ENCODE measurements around the gene SCNN1G. TPM values are rescaled to one million over a fixed set of nuclear protein-coding genes. Genes with fewer than 3 reads are reported as not detected.

Gene SCNN1G
- total and polyA plus RNA-seq, 2 of the 4 experiments (the other 2 are of a cell fraction) = not detected

DNA sequence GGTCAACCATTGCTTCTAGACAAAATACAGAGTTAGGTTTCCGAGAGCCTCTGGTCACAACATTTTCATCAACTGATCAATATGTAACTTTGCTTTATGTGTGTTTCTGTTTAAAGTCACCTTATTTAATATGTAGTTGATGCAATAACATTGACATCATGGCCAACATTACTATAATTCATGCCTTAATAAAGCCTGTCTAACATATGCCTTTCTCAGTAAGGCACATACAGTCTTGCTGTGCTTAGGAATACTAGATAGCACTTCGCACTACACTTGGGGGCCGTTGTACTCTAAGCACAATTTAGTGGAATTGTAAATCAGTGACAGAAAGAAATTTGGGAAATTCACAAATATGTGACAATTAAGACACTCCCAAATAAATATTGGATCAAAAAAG is 9.6 kb upstream of the SCNN1G start:
- no peak overlapping the region for H3K9ac ChIP-seq (ENCODE audit: low read depth, low read length)
- no peaks in the 10 kb centered on the region for H3K4me1 ChIP-seq (ENCODE audit: control insufficient read depth, insufficient read depth, low read length)
- H2AK9ac ChIP-seq (replicated peaks; ENCODE audit: low read depth, low read length, poor library complexity) = no peak overlapping the region
- DNase-seq (no peak), ATAC-seq (ENCODE audit: low read depth) (no peak)
- CTCF ChIA-PET = no interaction called here
- H3K27ac ChIP-seq (ENCODE audit: insufficient read depth, low read length) = no peak overlapping the region
- H3K4me3 ChIP-seq (ENCODE audit: insufficient read depth, low read depth, low read length) = no peak overlapping the region
- no peak overlapping the region for H3K23ac ChIP-seq (ENCODE audit: low read depth, low read length)
- no peak overlapping the region for H3K18ac ChIP-seq (ENCODE audit: low read depth, low read length)
- H2AFZ ChIP-seq (replicated peaks; ENCODE audit: low read length, poor library complexity) = no peak overlapping the region
- H3K14ac ChIP-seq (replicated peaks; ENCODE audit: low read depth, low read length) = no peak overlapping the region
- no CpG with 5 or more reads among the region's 3 CpGs for WGBS, 2 experiments (ENCODE audit: extremely low coverage in 2 of 2, insufficient read length in 1 of 2)
- no peak overlapping the region for H4K8ac ChIP-seq (ENCODE audit: low read depth in 2 of 2, low read length in 2 of 2)
- no TSS peak for BruUV-seq (replicated peaks)
- intact Hi-C loops (cut with micrococcal nuclease) (no loop called here), dilution Hi-C loops (cut with HindIII; ENCODE audit: low sequenced_read_pairs, unreplicated experiment) (no loop called here), in situ Hi-C loops (cut with MboI; ENCODE audit: low sequenced_read_pairs) (no loop called here)
- H2BK15ac ChIP-seq (ENCODE audit: low read depth, low read length) = no peak overlapping the region
- H2BK20ac ChIP-seq (ENCODE audit: low read depth, low read length) = no peak overlapping the region
- no peak overlapping the region for H3K4ac ChIP-seq (ENCODE audit: low read depth, low read length)
- H3K4me2 ChIP-seq (ENCODE audit: low read depth, low read length) = no peak overlapping the region
- H2BK5ac ChIP-seq (ENCODE audit: low read depth, low read length, poor library complexity, severe bottlenecking) = no peak overlapping the region
- no peaks in the 10 kb centered on the region for H3K79me1 ChIP-seq (ENCODE audit: low read depth in 1 of 2, low read length in 2 of 2)
- no peaks in the 10 kb centered on the region for H3K9me3 ChIP-seq (ENCODE audit: control insufficient read depth, insufficient read depth, low read length)
- H3K9me1 ChIP-seq (ENCODE audit: insufficient read depth, low read length) = no peaks in the 10 kb centered on the region
- no peak overlapping the region for H3K56ac ChIP-seq (ENCODE audit: extremely low read depth, insufficient read depth, low read length)
- no peak overlapping the region for H2AK5ac ChIP-seq (ENCODE audit: low read depth, low read length)
- no peak overlapping the region for H2BK120ac ChIP-seq (ENCODE audit: low read depth, low read length)
- H4K5ac ChIP-seq (ENCODE audit: low read depth, low read length) = no peak overlapping the region
- H4K20me1 ChIP-seq (ENCODE audit: insufficient read depth, low read length) = no peaks in the 10 kb centered on the region
- H3K36me3 ChIP-seq (ENCODE audit: control insufficient read depth, insufficient read depth, low read length) = no peaks in the 10 kb centered on the region
- TF ChIP-seq SMC3 (IDR thresholded peaks at IDR 0.05; ENCODE audit: low read depth, low read length) = no peak
- TF ChIP-seq, protein P1, sequence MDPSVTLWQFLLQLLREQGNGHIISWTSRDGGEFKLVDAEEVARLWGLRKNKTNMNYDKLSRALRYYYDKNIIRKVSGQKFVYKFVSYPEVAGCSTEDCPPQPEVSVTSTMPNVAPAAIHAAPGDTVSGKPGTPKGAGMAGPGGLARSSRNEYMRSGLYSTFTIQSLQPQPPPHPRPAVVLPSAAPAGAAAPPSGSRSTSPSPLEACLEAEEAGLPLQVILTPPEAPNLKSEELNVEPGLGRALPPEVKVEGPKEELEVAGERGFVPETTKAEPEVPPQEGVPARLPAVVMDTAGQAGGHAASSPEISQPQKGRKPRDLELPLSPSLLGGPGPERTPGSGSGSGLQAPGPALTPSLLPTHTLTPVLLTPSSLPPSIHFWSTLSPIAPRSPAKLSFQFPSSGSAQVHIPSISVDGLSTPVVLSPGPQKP (IDR thresholded peaks at IDR 0.05; ENCODE audit: borderline replicate concordance, low read depth, low read length) = no peak
- TF ChIP-seq CEBPB (IDR thresholded peaks at IDR 0.05; ENCODE audit: low read depth, low read length) = no peak
- no peak for TF ChIP-seq RFX5 (IDR thresholded peaks at IDR 0.05; ENCODE audit: low read depth, low read length)
- TF ChIP-seq MAZ (IDR thresholded peaks at IDR 0.05; ENCODE audit: borderline replicate concordance, low read depth, low read length) = no peak
- no peak for TF ChIP-seq BHLHE40 (IDR thresholded peaks at IDR 0.05; ENCODE audit: low read depth, low read length)
- no peak for TF ChIP-seq RAD21 (IDR thresholded peaks at IDR 0.05; ENCODE audit: low read length)
- POLR2A ChIA-PET (ENCODE audit: unreplicated experiment) = no interaction called here
- H3K27me3 ChIP-seq (ENCODE audit: control insufficient read depth, insufficient read depth, low read length) = no peaks in the 10 kb centered on the region
- no peak overlapping the region for H4K91ac ChIP-seq (ENCODE audit: insufficient read depth, low read depth, low read length)

Data from IMR-90 (cell line).